Measurements from ENCODE around the gene MAP1LC3B. TPM values are rescaled to one million over a fixed set of nuclear protein-coding genes. Genes with fewer than 3 reads are reported as not detected.

Gene MAP1LC3B
- total and polyA plus RNA-seq, 2 donors (not counting 1 experiment from before 2014, with no cell fraction given) = 72.7 to 75.8 TPM

- Histone ChIP-seq H3K9me3 (ENCODE audit: control extremely low read depth in 1 of 3, control insufficient read depth in 2 of 3, insufficient read depth in 1 of 3, low read length in 2 of 3) (no peaks in the 10 kb centered on the region), H2AFZ (ENCODE audit: insufficient read depth, low read depth, low read length, poor library complexity, severe bottlenecking) (no peak overlapping the region), H3K36me3 (replicated peaks in 1 of 2; ENCODE audit: control extremely low read depth in 1 of 2, control insufficient read depth in 1 of 2, extremely low read depth in 1 of 2, insufficient read depth in 2 of 2, low read length in 1 of 2) (peaks cover 2% of the 10 kb centered on the region in 2 experiments), H4K20me1 (ENCODE audit: control insufficient read depth, insufficient read depth, low read length, poor library complexity, severe bottlenecking) (no peaks in the 10 kb centered on the region), H3K27me3 (replicated peaks in 1 of 4; ENCODE audit: control extremely low read depth in 1 of 4, control insufficient read depth in 3 of 4, insufficient read depth in 4 of 4, low read length in 3 of 4) (peaks cover 0 to 3% (median 0%) of the 10 kb centered on the region in 4 experiments), H3K9ac (ENCODE audit: low read length) (no peak overlapping the region), H3K4me1 (ENCODE audit: control insufficient read depth in 2 of 2, insufficient read depth in 2 of 2, low read length in 2 of 2) (no peaks in the 10 kb centered on the region), H3K4me3 (ENCODE audit: control extremely low read depth in 1 of 5, extremely low read depth in 1 of 5, insufficient read depth in 1 of 5, low read depth in 2 of 5, low read length in 4 of 5) (no peak overlapping the region), H3K4me2 (replicated peaks; ENCODE audit: low read depth, low read length, poor library complexity, severe bottlenecking) (no peak overlapping the region), H3K79me2 (ENCODE audit: control insufficient read depth, insufficient read depth, low read length) (no peaks in the 10 kb centered on the region), H3K27ac (ENCODE audit: low read length in 2 of 2) (no peak overlapping the region)
- POLR2A ChIA-PET = no interaction called here
- intact Hi-C loops (cut with micrococcal nuclease) = no loop called here
- H3K4me1 Mint-ChIP-seq = peaks cover 4% of the 10 kb centered on the region
- no peaks in the 10 kb centered on the region for H3K27me3 Mint-ChIP-seq
- no peak overlapping the region for H3K27ac Mint-ChIP-seq
- H3K9me3 Mint-ChIP-seq (ENCODE audit: insufficient read depth) = no peaks in the 10 kb centered on the region
- no peak for TF ChIP-seq CTCF (IDR thresholded peaks at IDR 0.05)
- WGBS (ENCODE audit: insufficient coverage) = 93% methylated on average over 11 of the region's 11 CpGs
- DNase-seq (no peak), ATAC-seq (ENCODE audit: low read depth) (no peak)
- no peak overlapping the region for H3K4me3 Mint-ChIP-seq
- CTCF ChIA-PET = interaction anchor here (0.7 to 1.0 kb wide), 2 partner anchors 9 to 225 kb away, joined by 3 read pairs; no protein-coding TSS in a partner anchor
Measured at GRCh38 chr16:87410530-87410929, 18.4 kb downstream of the MAP1LC3B start.

- intact Hi-C loops (cut with micrococcal nuclease) = no loop called here
- 94% methylated on average over 14 of the region's 14 CpGs for WGBS (ENCODE audit: insufficient coverage)
- Histone ChIP-seq H3K9me3 (ENCODE audit: control extremely low read depth in 1 of 3, control insufficient read depth in 2 of 3, insufficient read depth in 1 of 3, low read length in 2 of 3) (no peaks in the 10 kb centered on the region), H4K20me1 (ENCODE audit: control insufficient read depth, insufficient read depth, low read length, poor library complexity, severe bottlenecking) (no peaks in the 10 kb centered on the region), H3K4me1 (ENCODE audit: control insufficient read depth in 2 of 2, insufficient read depth in 2 of 2, low read length in 2 of 2) (no peaks in the 10 kb centered on the region), H3K4me3 (ENCODE audit: control extremely low read depth in 1 of 5, extremely low read depth in 1 of 5, insufficient read depth in 1 of 5, low read depth in 2 of 5, low read length in 4 of 5) (no peak overlapping the region), H3K27me3 (replicated peaks in 1 of 4; ENCODE audit: control extremely low read depth in 1 of 4, control insufficient read depth in 3 of 4, insufficient read depth in 4 of 4, low read length in 3 of 4) (peaks cover 0 to 3% (median 0%) of the 10 kb centered on the region in 4 experiments), H2AFZ (ENCODE audit: insufficient read depth, low read depth, low read length, poor library complexity, severe bottlenecking) (no peak overlapping the region), H3K9ac (ENCODE audit: low read length) (no peak overlapping the region), H3K36me3 (replicated peaks in 1 of 2; ENCODE audit: control extremely low read depth in 1 of 2, control insufficient read depth in 1 of 2, extremely low read depth in 1 of 2, insufficient read depth in 2 of 2, low read length in 1 of 2) (peaks cover 2% of the 10 kb centered on the region in 2 experiments), H3K27ac (ENCODE audit: low read length in 2 of 2) (no peak overlapping the region), H3K79me2 (ENCODE audit: control insufficient read depth, insufficient read depth, low read length) (no peaks in the 10 kb centered on the region), H3K4me2 (replicated peaks; ENCODE audit: low read depth, low read length, poor library complexity, severe bottlenecking) (no peak overlapping the region)
- no peaks in the 10 kb centered on the region for H3K9me3 Mint-ChIP-seq (ENCODE audit: insufficient read depth)
- ChIA-PET POLR2A (no interaction called here), CTCF (no interaction called here)
- no peak overlapping the region for H3K4me3 Mint-ChIP-seq
- no peak for ATAC-seq (ENCODE audit: low read depth)
- no peak for TF ChIP-seq EZH2 (IDR thresholded peaks at IDR 0.05; ENCODE audit: borderline replicate concordance, insufficient read depth, low read depth, low read length, poor library complexity, severe bottlenecking)
- no peak for TF ChIP-seq CTCF (IDR thresholded peaks at IDR 0.05)
- H3K27ac Mint-ChIP-seq = no peak overlapping the region
- H3K4me1 Mint-ChIP-seq = peaks cover 4% of the 10 kb centered on the region
- no peak for DNase-seq
- H3K27me3 Mint-ChIP-seq = no peaks in the 10 kb centered on the region
Measured at GRCh38 chr16:87410968-87411367, 18.8 kb downstream of the MAP1LC3B start.

Data from B cell (primary cell).